Measurements from ENCODE around the gene SDR42E2. TPM values are rescaled to one million over a fixed set of nuclear protein-coding genes. Genes with fewer than 3 reads are reported as not detected.

SDR42E2 gene
- total and polyA plus RNA-seq, 2 of the 4 experiments (the other 2 are of a cell fraction), result not detected

DNA sequence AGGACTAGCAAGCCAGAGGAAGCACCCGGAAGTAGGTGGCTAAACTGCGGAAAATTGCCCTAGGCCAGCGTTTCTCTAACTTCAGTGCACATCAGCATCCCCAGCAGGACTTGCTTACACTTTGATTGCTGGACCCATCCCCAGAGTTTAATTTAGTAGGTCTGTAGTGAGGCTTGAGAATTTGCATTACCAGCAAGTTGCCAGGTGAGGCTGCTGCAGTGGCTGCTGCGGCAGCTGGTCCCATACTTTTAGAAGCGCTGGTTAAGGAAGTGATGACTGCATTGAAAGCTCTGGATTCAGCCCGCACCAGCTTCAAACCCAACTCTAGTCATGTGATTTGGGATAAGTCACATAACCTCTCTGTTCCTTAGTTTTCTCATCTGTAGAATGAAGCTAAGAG lies 48.0 kb downstream of the SDR42E2 start:
- H2AK5ac ChIP-seq (ENCODE audit: low read depth, low read length), result no peak overlapping the region
- no peak overlapping the region for H3K4ac ChIP-seq (ENCODE audit: low read depth, low read length)
- no peak overlapping the region for H2AFZ ChIP-seq (replicated peaks; ENCODE audit: low read length, poor library complexity)
- peaks cover 27 to 67% of the 10 kb centered on the region in 2 experiments for H3K79me1 ChIP-seq (ENCODE audit: low read depth in 1 of 2, low read length in 2 of 2)
- no peak overlapping the region for H4K5ac ChIP-seq (ENCODE audit: low read depth, low read length)
- CTCF ChIA-PET, result no interaction called here
- H3K9ac ChIP-seq (ENCODE audit: low read depth, low read length), result no peak overlapping the region
- H2BK5ac ChIP-seq (ENCODE audit: low read depth, low read length, poor library complexity, severe bottlenecking), result no peak overlapping the region
- H2BK120ac ChIP-seq (ENCODE audit: low read depth, low read length), result no peak overlapping the region
- ATAC-seq (ENCODE audit: low read depth) (no peak), DNase-seq (no peak)
- no peaks in the 10 kb centered on the region for H3K9me3 ChIP-seq (ENCODE audit: control insufficient read depth, insufficient read depth, low read length)
- H3K9me1 ChIP-seq (ENCODE audit: insufficient read depth, low read length), result peaks cover 9% of the 10 kb centered on the region
- intact Hi-C loops (cut with micrococcal nuclease) (no loop called here), dilution Hi-C loops (cut with HindIII; ENCODE audit: low sequenced_read_pairs, unreplicated experiment) (no loop called here), in situ Hi-C loops (cut with MboI; ENCODE audit: low sequenced_read_pairs) (no loop called here)
- BruUV-seq (replicated peaks), result no TSS peak
- no peak overlapping the region for H4K91ac ChIP-seq (ENCODE audit: insufficient read depth, low read depth, low read length)
- no peaks in the 10 kb centered on the region for H3K27me3 ChIP-seq (ENCODE audit: control insufficient read depth, insufficient read depth, low read length)
- no peak overlapping the region for H2BK20ac ChIP-seq (ENCODE audit: low read depth, low read length)
- TF ChIP-seq USF2 (IDR thresholded peaks at IDR 0.05; ENCODE audit: low read depth, low read length) (no peak), MAZ (IDR thresholded peaks at IDR 0.05; ENCODE audit: borderline replicate concordance, low read depth, low read length) (no peak), MXI1 (IDR thresholded peaks at IDR 0.05; ENCODE audit: borderline replicate concordance, low read depth, low read length) (no peak), RFX5 (IDR thresholded peaks at IDR 0.05; ENCODE audit: low read depth, low read length) (no peak), ELK1 (IDR thresholded peaks at IDR 0.05; ENCODE audit: borderline replicate concordance, low read depth, low read length) (no peak), CEBPB (IDR thresholded peaks at IDR 0.05; ENCODE audit: low read depth, low read length) (no peak), NFE2L2 (IDR thresholded peaks at IDR 0.05; ENCODE audit: low read depth, low read length) (no peak), BHLHE40 (IDR thresholded peaks at IDR 0.05; ENCODE audit: low read depth, low read length) (no peak), SMC3 (IDR thresholded peaks at IDR 0.05; ENCODE audit: low read depth, low read length) (no peak), RCOR1 (IDR thresholded peaks at IDR 0.05; ENCODE audit: insufficient replicate concordance, low read length) (no peak), CHD1 (IDR thresholded peaks at IDR 0.05; ENCODE audit: low read depth, low read length) (no peak), FOS (IDR thresholded peaks at IDR 0.05; ENCODE audit: low read depth, low read length) (no peak), RAD21 (IDR thresholded peaks at IDR 0.05; ENCODE audit: low read length) (no peak), POLR2A (IDR thresholded peaks at IDR 0.05; ENCODE audit: low read depth, low read length) (no peak), MAFK (IDR thresholded peaks at IDR 0.05; ENCODE audit: low read depth, low read length) (no peak)
- TF ChIP-seq, protein P1, sequence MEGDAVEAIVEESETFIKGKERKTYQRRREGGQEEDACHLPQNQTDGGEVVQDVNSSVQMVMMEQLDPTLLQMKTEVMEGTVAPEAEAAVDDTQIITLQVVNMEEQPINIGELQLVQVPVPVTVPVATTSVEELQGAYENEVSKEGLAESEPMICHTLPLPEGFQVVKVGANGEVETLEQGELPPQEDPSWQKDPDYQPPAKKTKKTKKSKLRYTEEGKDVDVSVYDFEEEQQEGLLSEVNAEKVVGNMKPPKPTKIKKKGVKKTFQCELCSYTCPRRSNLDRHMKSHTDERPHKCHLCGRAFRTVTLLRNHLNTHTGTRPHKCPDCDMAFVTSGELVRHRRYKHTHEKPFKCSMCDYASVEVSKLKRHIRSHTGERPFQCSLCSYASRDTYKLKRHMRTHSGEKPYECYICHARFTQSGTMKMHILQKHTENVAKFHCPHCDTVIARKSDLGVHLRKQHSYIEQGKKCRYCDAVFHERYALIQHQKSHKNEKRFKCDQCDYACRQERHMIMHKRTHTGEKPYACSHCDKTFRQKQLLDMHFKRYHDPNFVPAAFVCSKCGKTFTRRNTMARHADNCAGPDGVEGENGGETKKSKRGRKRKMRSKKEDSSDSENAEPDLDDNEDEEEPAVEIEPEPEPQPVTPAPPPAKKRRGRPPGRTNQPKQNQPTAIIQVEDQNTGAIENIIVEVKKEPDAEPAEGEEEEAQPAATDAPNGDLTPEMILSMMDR (conservative IDR thresholded peaks at IDR 0.05; ENCODE audit: low read depth, low read length), result no peak
- no peak overlapping the region for H4K8ac ChIP-seq (ENCODE audit: low read depth in 2 of 2, low read length in 2 of 2)
- no peak overlapping the region for H3K18ac ChIP-seq (ENCODE audit: low read depth, low read length)
- H3K14ac ChIP-seq (replicated peaks; ENCODE audit: low read depth, low read length), result no peak overlapping the region
- no CpG with 5 or more reads among the region's 6 CpGs for WGBS, 2 experiments (ENCODE audit: extremely low coverage in 2 of 2, insufficient read length in 1 of 2)
- peaks cover 9% of the 10 kb centered on the region for H3K4me1 ChIP-seq (ENCODE audit: control insufficient read depth, insufficient read depth, low read length)
- H2AK9ac ChIP-seq (replicated peaks; ENCODE audit: low read depth, low read length, poor library complexity), result no peak overlapping the region
- no peak overlapping the region for H3K4me3 ChIP-seq (ENCODE audit: insufficient read depth, low read depth, low read length)
- peaks cover 5% of the 10 kb centered on the region for H3K36me3 ChIP-seq (ENCODE audit: control insufficient read depth, insufficient read depth, low read length)
- H3K23ac ChIP-seq (ENCODE audit: low read depth, low read length), result no peak overlapping the region
- no peak overlapping the region for H3K27ac ChIP-seq (ENCODE audit: insufficient read depth, low read length)
- POLR2A ChIA-PET (ENCODE audit: unreplicated experiment), result no interaction called here
- no peak overlapping the region for H2BK15ac ChIP-seq (ENCODE audit: low read depth, low read length)
- H3K4me2 ChIP-seq (ENCODE audit: low read depth, low read length), result no peak overlapping the region
- H4K20me1 ChIP-seq (ENCODE audit: insufficient read depth, low read length), result peaks cover 39% of the 10 kb centered on the region
- H3K56ac ChIP-seq (ENCODE audit: extremely low read depth, insufficient read depth, low read length), result no peak overlapping the region; the same call in 1 of the 2 replicates

Data from IMR-90 (cell line).